Breast epithelium (tissue), 4 donors: ENCODE results near the gene LIN7C. TPM values are rescaled to one million over a fixed set of nuclear protein-coding genes. Genes with fewer than 3 reads are reported as not detected.

Experiments
- DNase-seq, 2 donors: peaks; one replicate each; pipeline ENCODE4 v3.0.0-alpha.2; 2019; ENCODE audit warnings: low spot score in 2 of 2
- H3K27ac ChIP-seq, 2 donors: fragments of 200-600 bp; sonication (generic) in 1 of 2; one replicate each; pipeline ENCODE4 v1.5.1; 2016 to 2019; ENCODE audit warnings: mild to moderate bottlenecking in 1 of 2
- H3K27me3 ChIP-seq, 2 donors: fragments of 200-600 bp; sonication (generic) in 1 of 2; one replicate each; pipeline versions ENCODE4 v1.5.1 to v1.6.0; 2017 to 2019; ENCODE audit warnings: control low read depth in 1 of 2, mild to moderate bottlenecking in 1 of 2
- H3K36me3 ChIP-seq: fragments of 200-600 bp; one replicate; pipeline ENCODE4 v1.5.1; 2019
- H3K4me1 ChIP-seq, 2 donors: fragments of 200-600 bp; sonication (generic); one replicate each; pipeline ENCODE4 v1.5.1; 2016 to 2019; ENCODE audit warnings: control low read depth in 1 of 2
- H3K4me3 ChIP-seq, 3 donors: fragments of 200-600 bp; sonication (generic); 1 replicate in 2 of 3; 2 replicates in 1 of 3; pipeline ENCODE4 v1.5.1; 2016 to 2019; ENCODE audit warnings: mild to moderate bottlenecking in 3 of 3, moderate library complexity in 2 of 3
- H3K9me3 ChIP-seq, 2 donors: fragments of 200-600 bp; sonication (generic) in 1 of 2; one replicate each; pipeline ENCODE4 v1.5.1; 2016 to 2019; ENCODE audit warnings: control low read depth in 1 of 2
- POLR2A ChIP-seq: fragments of 450-650 bp; IDR thresholded peaks from one replicate; pipeline ENCODE4 v1.6.1; 2016; ENCODE audit warnings: antibody characterized with exemption, mild to moderate bottlenecking, moderate library complexity
- POLR2AphosphoS5 ChIP-seq, 3 donors: sonication (generic); formaldehyde crosslinking; IDR thresholded peaks; one replicate each; pipeline ENCODE4 v1.6.1; 2017; ENCODE audit warnings: antibody characterized with exemption in 3 of 3
- intact Hi-C: fragments of 100-400 bp; cut with DNase I; formaldehyde crosslinking; loops from one replicate; pipeline ENCODE4 v1.15.1; 2023; ENCODE audit warnings: low total_unique reads
- total RNA-seq, 3 donors: library from RNA; depleted of rRNA; stranded (reverse); fragments of >200 nt; gene quantifications; one replicate each; pipeline ENCODE4 v1.1.0, GENCODE V29; 2016
- TF ChIP-seq, protein P1 (sequence below), 3 donors: fragments of 450-650 bp; IDR thresholded peaks; one replicate each; pipeline ENCODE4 v1.5.1; 2016 to 2017; ENCODE audit warnings: antibody characterized with exemption in 3 of 3, mild to moderate bottlenecking in 3 of 3, moderate library complexity in 3 of 3

Gene LIN7C
- total RNA-seq, 3 donors from 2014 or later: 26.6 to 43.8 (median 38.0) TPM

DNA sequence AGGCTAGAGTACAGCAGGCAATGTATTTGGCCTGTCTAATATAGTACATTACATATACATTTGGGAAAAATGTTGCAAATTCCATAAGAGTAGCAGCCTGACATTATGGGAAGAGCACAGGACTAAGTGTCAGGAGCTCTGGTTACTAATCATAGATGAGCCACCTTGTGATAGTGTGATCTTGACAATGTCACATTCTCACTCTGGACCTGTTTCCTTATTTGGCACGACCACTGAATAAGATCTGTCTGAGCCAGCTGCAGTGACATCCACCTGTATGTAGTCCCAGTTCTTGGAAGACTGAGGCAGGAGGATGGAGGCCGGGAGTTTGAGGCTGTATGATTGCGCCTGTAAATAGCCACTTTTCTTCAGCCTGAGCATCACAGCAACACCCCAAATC lies 5.7 kb upstream of the LIN7C start:
- H3K4me1 ChIP-seq: no peaks in the 10 kb centered on the region
- intact Hi-C loops: no loop called here
- no peaks in the 10 kb centered on the region for H3K27me3 ChIP-seq
- no peak overlapping the region for H3K27ac ChIP-seq
- no peaks in the 10 kb centered on the region for H3K9me3 ChIP-seq
- H3K36me3 ChIP-seq: no peaks in the 10 kb centered on the region
- H3K4me3 ChIP-seq: no peak overlapping the region
- DNase-seq: no peak
- TF ChIP-seq, protein P1, sequence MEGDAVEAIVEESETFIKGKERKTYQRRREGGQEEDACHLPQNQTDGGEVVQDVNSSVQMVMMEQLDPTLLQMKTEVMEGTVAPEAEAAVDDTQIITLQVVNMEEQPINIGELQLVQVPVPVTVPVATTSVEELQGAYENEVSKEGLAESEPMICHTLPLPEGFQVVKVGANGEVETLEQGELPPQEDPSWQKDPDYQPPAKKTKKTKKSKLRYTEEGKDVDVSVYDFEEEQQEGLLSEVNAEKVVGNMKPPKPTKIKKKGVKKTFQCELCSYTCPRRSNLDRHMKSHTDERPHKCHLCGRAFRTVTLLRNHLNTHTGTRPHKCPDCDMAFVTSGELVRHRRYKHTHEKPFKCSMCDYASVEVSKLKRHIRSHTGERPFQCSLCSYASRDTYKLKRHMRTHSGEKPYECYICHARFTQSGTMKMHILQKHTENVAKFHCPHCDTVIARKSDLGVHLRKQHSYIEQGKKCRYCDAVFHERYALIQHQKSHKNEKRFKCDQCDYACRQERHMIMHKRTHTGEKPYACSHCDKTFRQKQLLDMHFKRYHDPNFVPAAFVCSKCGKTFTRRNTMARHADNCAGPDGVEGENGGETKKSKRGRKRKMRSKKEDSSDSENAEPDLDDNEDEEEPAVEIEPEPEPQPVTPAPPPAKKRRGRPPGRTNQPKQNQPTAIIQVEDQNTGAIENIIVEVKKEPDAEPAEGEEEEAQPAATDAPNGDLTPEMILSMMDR (IDR thresholded peaks at IDR 0.05): no peak
- TF ChIP-seq POLR2A (no peak), POLR2AphosphoS5 (IDR thresholded peaks at IDR 0.05) (no peak)

DNA sequence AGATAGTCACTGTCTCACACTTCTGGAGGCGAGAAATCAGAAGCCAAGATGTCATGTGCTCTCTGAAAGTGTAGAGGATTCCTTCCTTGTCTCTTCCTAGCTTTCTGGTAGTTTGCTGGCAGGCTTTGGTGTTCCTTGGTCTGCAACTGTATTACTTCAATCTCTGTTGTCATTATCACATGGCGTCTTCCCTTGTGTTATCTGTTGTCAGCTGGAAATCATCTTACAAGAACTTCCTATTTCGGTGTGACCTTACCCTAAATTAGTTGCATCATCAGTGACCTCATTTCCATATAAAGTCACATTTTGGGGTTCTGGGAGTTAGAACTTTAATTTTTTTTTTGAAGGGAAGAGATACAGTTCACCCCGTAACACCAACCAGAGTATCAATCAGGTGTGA lies 3.3 kb upstream of the LIN7C start:
- Histone ChIP-seq H3K27ac (no peak overlapping the region), H3K4me1 (no peaks in the 10 kb centered on the region), H3K27me3 (no peaks in the 10 kb centered on the region), H3K9me3 (no peaks in the 10 kb centered on the region), H3K36me3 (no peaks in the 10 kb centered on the region), H3K4me3 (no peak overlapping the region)
- DNase-seq: no peak
- TF ChIP-seq POLR2A: no peak
- TF ChIP-seq, protein P1 (IDR thresholded peaks at IDR 0.05): no peak
- no peak for TF ChIP-seq POLR2AphosphoS5 (IDR thresholded peaks at IDR 0.05)
- intact Hi-C loops: no loop called here

DNA sequence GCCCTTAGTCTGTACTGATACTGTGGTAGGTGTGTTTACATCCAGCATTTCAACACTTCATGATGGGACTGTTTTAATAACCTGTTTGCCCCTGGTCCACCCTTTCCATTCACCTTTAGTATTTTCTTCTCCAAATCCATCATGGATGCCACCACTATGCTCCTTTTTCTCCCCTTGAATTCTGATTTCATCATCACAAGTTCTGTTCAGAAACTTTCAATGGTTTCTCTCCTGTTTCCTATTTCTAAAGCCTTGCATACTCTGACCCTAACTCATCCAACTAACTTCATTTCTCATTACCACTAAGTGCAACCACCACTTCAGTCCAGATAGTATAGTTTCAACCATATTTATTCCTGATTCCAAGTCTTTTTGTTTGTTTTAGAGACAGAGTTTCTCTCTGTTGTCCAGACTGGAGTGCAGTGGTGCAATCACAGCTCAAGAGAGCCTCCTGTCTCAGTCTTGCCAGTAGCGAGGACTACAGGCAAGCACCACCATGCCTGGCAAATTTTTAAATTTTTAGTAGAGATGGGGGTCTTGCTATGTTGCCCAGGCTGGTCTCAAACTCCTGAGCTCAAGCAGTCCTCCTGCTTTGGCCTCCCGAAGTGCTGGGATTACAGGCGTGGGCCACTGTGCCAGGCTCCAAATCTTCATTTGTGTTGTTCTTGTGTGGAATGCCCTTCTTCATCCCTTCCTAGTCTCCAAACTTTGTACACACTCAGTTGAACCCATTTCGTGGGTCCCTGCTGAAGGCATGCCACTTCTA lies 1.2 kb upstream of the LIN7C start:
- intact Hi-C loops: no loop called here
- TF ChIP-seq, protein P1 (IDR thresholded peaks at IDR 0.05): no peak
- TF ChIP-seq POLR2A (no peak), POLR2AphosphoS5 (IDR thresholded peaks at IDR 0.05) (no peak)
- no peaks in the 10 kb centered on the region for H3K9me3 ChIP-seq
- H3K27me3 ChIP-seq: no peaks in the 10 kb centered on the region
- no peaks in the 10 kb centered on the region for H3K36me3 ChIP-seq
- DNase-seq: no peak
- H3K27ac ChIP-seq: no peak overlapping the region
- H3K4me1 ChIP-seq: no peaks in the 10 kb centered on the region
- peak overlapping the region; percentile 85 to 92 (median 89) for H3K4me3 ChIP-seq

DNA sequence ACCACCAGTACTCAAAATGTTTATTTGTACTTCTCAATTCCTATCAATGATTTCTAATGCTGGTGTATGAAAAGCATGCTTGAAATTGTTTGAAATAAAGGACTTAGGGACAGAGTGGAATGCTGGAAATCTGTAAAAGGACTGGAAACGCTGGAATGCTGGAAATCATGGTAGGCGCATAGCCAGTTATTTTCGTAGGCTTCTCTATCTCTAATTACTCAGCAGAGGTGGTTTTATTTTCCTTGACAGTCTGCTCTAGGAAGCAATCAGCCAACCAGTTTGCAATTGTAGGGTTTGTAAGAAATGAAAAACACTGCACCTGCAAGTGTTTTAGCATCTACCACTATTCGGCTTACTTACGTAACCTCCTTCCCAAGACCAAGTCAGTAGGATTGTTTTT lies 788 bp downstream of the LIN7C start:
- Histone ChIP-seq H3K36me3 (no peaks in the 10 kb centered on the region), H3K4me1 (no peaks in the 10 kb centered on the region), H3K4me3 (peak overlapping the region; percentile 85 to 92 (median 89)), H3K9me3 (no peaks in the 10 kb centered on the region), H3K27ac (peak overlapping the region; percentile 95 to 96), H3K27me3 (no peaks in the 10 kb centered on the region)
- DNase-seq: no peak
- intact Hi-C loops: no loop called here
- TF ChIP-seq POLR2A (no peak), POLR2AphosphoS5 (IDR thresholded peaks at IDR 0.05) (no peak)
- TF ChIP-seq, protein P1 (IDR thresholded peaks at IDR 0.05): no peak

DNA sequence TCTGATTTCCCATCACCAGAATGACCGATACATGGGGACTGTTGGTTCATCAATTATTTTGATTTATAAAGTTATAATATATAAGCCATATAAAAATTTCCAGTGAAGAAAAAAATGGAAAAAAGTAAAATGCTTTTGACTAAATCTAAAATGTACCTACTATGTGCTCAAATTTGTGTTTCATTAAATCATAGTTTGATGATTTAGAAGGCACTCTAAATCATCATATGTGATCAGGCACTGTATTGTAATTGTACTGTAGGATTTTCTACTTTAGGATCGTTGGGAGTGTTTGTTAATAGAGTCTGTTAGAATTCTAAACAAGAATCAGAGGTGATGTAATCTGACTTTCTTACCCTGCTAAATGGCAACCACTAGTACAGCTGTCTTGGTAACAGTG lies 2.4 kb downstream of the LIN7C start:
- H3K4me3 ChIP-seq: no peak overlapping the region
- no peaks in the 10 kb centered on the region for H3K36me3 ChIP-seq
- H3K27ac ChIP-seq: no peak overlapping the region
- H3K27me3 ChIP-seq: no peaks in the 10 kb centered on the region
- DNase-seq: no peak
- H3K9me3 ChIP-seq: no peaks in the 10 kb centered on the region
- no peak for TF ChIP-seq POLR2AphosphoS5 (IDR thresholded peaks at IDR 0.05)
- TF ChIP-seq, protein P1 (IDR thresholded peaks at IDR 0.05): no peak
- no peak for TF ChIP-seq POLR2A
- intact Hi-C loops: no loop called here
- H3K4me1 ChIP-seq: no peaks in the 10 kb centered on the region
